Neuronal stem cell (in vitro differentiated cells): Measurements from ENCODE around the gene FRAT2.
A peak's percentile ranks its signal among the peaks of the same experiment; 100 is the strongest.

Source experiments
- DNase-seq: peaks from one replicate; pipeline ENCODE4 v3.0.0-alpha.2; 2013; ENCODE audit warnings: low spot score
- H2AFZ ChIP-seq: one replicate; pipeline ENCODE4 v1.6.1; 2013; ENCODE audit warnings: mild to moderate bottlenecking, low read length, inconsistent platforms
- H2AK5ac ChIP-seq: 2 replicates; pipeline ENCODE4 v1.6.1; 2013; ENCODE audit warnings: low read depth, mild to moderate bottlenecking, inconsistent platforms, low read length, moderate library complexity, mixed read lengths
- H2BK120ac ChIP-seq: 2 replicates; pipeline ENCODE4 v1.6.1; 2013; ENCODE audit warnings: low read depth, mild to moderate bottlenecking, inconsistent platforms, low read length, moderate library complexity, mixed read lengths
- H2BK12ac ChIP-seq: one replicate; pipeline ENCODE4 v1.6.1; 2013; ENCODE audit warnings: low read length, inconsistent platforms
- H2BK15ac ChIP-seq: 2 replicates; pipeline ENCODE4 v1.6.1; 2013; ENCODE audit warnings: mild to moderate bottlenecking, low read length, inconsistent platforms, mixed read lengths
- H2BK5ac ChIP-seq: one replicate; pipeline ENCODE4 v1.6.1; 2013; ENCODE audit warnings: inconsistent platforms, mild to moderate bottlenecking, low read length, moderate library complexity
- H3K14ac ChIP-seq: one replicate; pipeline ENCODE4 v1.6.1; 2013; ENCODE audit warnings: low read length, inconsistent platforms
- H3K18ac ChIP-seq: 2 replicates; pipeline ENCODE4 v1.6.1; 2013; ENCODE audit warnings: low read length, inconsistent platforms
- H3K23ac ChIP-seq: 2 replicates; pipeline ENCODE4 v1.6.1; 2013; ENCODE audit warnings: low read depth, mild to moderate bottlenecking, mixed read lengths, low read length, inconsistent platforms; ENCODE audit not compliant: poor library complexity
- H3K27ac ChIP-seq: replicated peaks from 3 replicates; pipeline ENCODE4 v1.5.1; 2013; ENCODE audit warnings: low read length, inconsistent platforms
- H3K27me3 ChIP-seq, 3 experiments: 2 replicates each; pipeline ENCODE4 v1.6.1; 2013; ENCODE audit warnings: low read length in 3 of 3, mild to moderate bottlenecking in 2 of 3, inconsistent platforms in 1 of 3, low read depth in 1 of 3, mixed read lengths in 1 of 3, moderate library complexity in 1 of 3; ENCODE audit not compliant: control insufficient read depth in 3 of 3, insufficient read depth in 3 of 3
- H3K36me3 ChIP-seq, 2 donors: replicated peaks in 1 of 2; 2 replicates each; pipeline ENCODE4 v1.6.1; 2013; ENCODE audit warnings: low read length in 2 of 2; ENCODE audit not compliant: control insufficient read depth in 2 of 2, insufficient read depth in 2 of 2
- H3K4ac ChIP-seq: 2 replicates; pipeline ENCODE4 v1.6.1; 2013; ENCODE audit warnings: inconsistent platforms, mild to moderate bottlenecking, low read length, moderate library complexity
- H3K4me1 ChIP-seq, 2 donors: 1 replicate in 1 of 2; 2 replicates in 1 of 2; pipeline ENCODE4 v1.6.1; 2013; ENCODE audit warnings: low read length in 2 of 2, low read depth in 1 of 2; ENCODE audit not compliant: control insufficient read depth in 2 of 2, insufficient read depth in 1 of 2
- H3K4me2 ChIP-seq: one replicate; pipeline ENCODE4 v1.6.1; 2013; ENCODE audit warnings: mild to moderate bottlenecking, low read length, inconsistent platforms; ENCODE audit not compliant: insufficient read depth, poor library complexity, severe bottlenecking
- H3K4me3 ChIP-seq, 2 donors: 2 replicates each; pipeline ENCODE4 v1.5.1; 2013; ENCODE audit warnings: low read length in 2 of 2, mild to moderate bottlenecking in 2 of 2, inconsistent platforms in 1 of 2, moderate library complexity in 1 of 2
- H3K79me1 ChIP-seq: one replicate; pipeline ENCODE4 v1.6.1; 2013; ENCODE audit warnings: low read depth, mild to moderate bottlenecking, inconsistent platforms, low read length, moderate library complexity
- H3K9ac ChIP-seq: one replicate; pipeline ENCODE4 v1.6.1; 2013; ENCODE audit warnings: mild to moderate bottlenecking, low read depth, low read length, inconsistent platforms; ENCODE audit not compliant: poor library complexity
- H3K9me3 ChIP-seq, 2 donors: replicated peaks in 1 of 2; 2 replicates each; pipeline versions ENCODE3 to v1.6.1; 2013; ENCODE audit warnings: low read length in 2 of 2, mild to moderate bottlenecking in 2 of 2, inconsistent platforms in 1 of 2, low read depth in 1 of 2, mixed read lengths in 1 of 2, moderate library complexity in 1 of 2; ENCODE audit not compliant: control insufficient read depth in 2 of 2, insufficient read depth in 1 of 2
- H4K8ac ChIP-seq: one replicate; pipeline ENCODE4 v1.6.1; 2013; ENCODE audit warnings: low read depth, mild to moderate bottlenecking, inconsistent platforms, low read length, moderate library complexity
- H4K91ac ChIP-seq: one replicate; pipeline ENCODE4 v1.6.1; 2013; ENCODE audit warnings: low read length, low read depth, mild to moderate bottlenecking, inconsistent platforms; ENCODE audit not compliant: poor library complexity
- WGBS, 2 donors: extraction: QIAGEN DNeasy Blood & Tissue Kit; methylation state at CpG; one replicate each; pipeline ENCODE4 v1.1.7; 2013; ENCODE audit warnings: missing lambda C conversion rate in 2 of 2, mixed read lengths in 1 of 2; ENCODE audit not compliant: insufficient read length in 2 of 2, insufficient replicate concordance in 1 of 2; ENCODE audit errors: extremely low coverage in 2 of 2; 5-methylcytosine and 5-hydroxymethylcytosine counted together

The FRAT2 gene

GRCh38 chr10:97319671-97320479, 14.7 kb downstream of the FRAT2 start:
- no peak overlapping the region for H3K4ac ChIP-seq
- no peak overlapping the region for H3K14ac ChIP-seq
- H3K4me2 ChIP-seq, result peak overlapping the region; percentile 86
- no peak overlapping the region for H3K27ac ChIP-seq
- DNase-seq, result peak; percentile 54
- H2BK15ac ChIP-seq, result peak overlapping the region; percentile 92
- H3K23ac ChIP-seq, result peak overlapping the region; percentile 34
- peak overlapping the region; percentile 70 for H3K9ac ChIP-seq
- peak overlapping the region; percentile 85 to 96 for H3K4me3 ChIP-seq
- peak overlapping the region; percentile 100 for H2AFZ ChIP-seq
- H3K79me1 ChIP-seq, result no peaks in the 10 kb centered on the region
- H3K4me1 ChIP-seq, result peaks cover 8 to 16% of the 10 kb centered on the region in 2 donors
- H2BK12ac ChIP-seq, result no peak overlapping the region
- H3K27me3 ChIP-seq, result peaks cover 10 to 49% (median 28%) of the 10 kb centered on the region in 3 experiments
- H3K9me3 ChIP-seq, result peaks cover 0 to 3% of the 10 kb centered on the region in 2 donors
- H4K8ac ChIP-seq, result no peak overlapping the region
- peak overlapping the region; percentile 85 for H3K18ac ChIP-seq
- no CpG with 5 or more reads among the region's 83 CpGs for WGBS, 2 donors
- no peak overlapping the region for H2BK120ac ChIP-seq
- no peak overlapping the region for H2AK5ac ChIP-seq
- no peak overlapping the region for H2BK5ac ChIP-seq
- H4K91ac ChIP-seq, result no peak overlapping the region
- H3K36me3 ChIP-seq, result no peaks in the 10 kb centered on the region

GRCh38 chr10:97318772-97319651, 15.5 kb downstream of the FRAT2 start, which contains the start of gene FRAT1:
TSS of gene FRAT1 (plus strand) at chr10:97319271. CDS start at chr10:97319454, 183 bp downstream.
- Histone ChIP-seq H3K79me1 (no peaks in the 10 kb centered on the region), H4K8ac (no peak within 1 kb of the TSS), H2BK12ac (no peak within 1 kb of the TSS), H2AK5ac (no peak within 1 kb of the TSS), H2BK5ac (peak within 1 kb of the TSS; percentile 93), H4K91ac (no peak within 1 kb of the TSS), H3K18ac (peak within 1 kb of the TSS; percentile 100), H3K14ac (peak within 1 kb of the TSS; percentile 94), H3K36me3 (no peaks in the 10 kb centered on the region), H3K4ac (no peak within 1 kb of the TSS), H2AFZ (peak within 1 kb of the TSS; percentile 100), H3K9me3 (peaks cover 0 to 3% of the 10 kb centered on the region in 2 donors), H3K27me3 (peaks cover 10 to 54% (median 28%) of the 10 kb centered on the region in 3 experiments), H2BK15ac (peak within 1 kb of the TSS; percentile 92), H3K4me2 (peak within 1 kb of the TSS; percentile 86), H3K9ac (peak within 1 kb of the TSS; percentile 98), H3K27ac (peak within 1 kb of the TSS; percentile 82), H3K23ac (peak within 1 kb of the TSS; percentile 73), H3K4me3 (peak within 1 kb of the TSS; percentile 85 to 96), H2BK120ac (peak within 1 kb of the TSS; percentile 98), H3K4me1 (peaks cover 8 to 16% of the 10 kb centered on the region in 2 donors)
- no CpG with 5 or more reads among the region's 79 CpGs for WGBS, 2 donors
- DNase-seq, result peak; percentile 90

DNA sequence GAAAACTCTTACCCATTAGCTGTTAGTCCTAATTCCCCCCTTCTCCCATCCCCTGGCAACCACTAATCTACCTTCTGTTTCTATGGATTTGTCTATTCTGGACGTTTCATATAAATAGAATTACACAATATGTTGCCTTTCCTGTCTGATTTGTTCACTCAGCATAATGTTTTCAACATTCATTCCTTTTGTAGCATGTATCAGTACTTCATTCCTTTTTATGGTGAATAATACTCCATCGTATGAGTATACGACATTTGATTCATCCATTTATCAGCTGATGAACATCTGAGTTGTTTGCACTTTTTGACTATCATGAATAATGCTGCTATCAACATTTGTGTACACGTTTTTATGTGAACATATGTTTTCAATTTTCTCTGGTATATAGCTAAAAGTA, 19.9 kb downstream of the FRAT2 start:
- H4K8ac ChIP-seq, result no peak overlapping the region
- H3K4me3 ChIP-seq, result no peak overlapping the region
- no CpG with 5 or more reads among the region's 4 CpGs for WGBS, 2 donors

More for the DNA sequence above, 19.9 kb downstream of the FRAT2 start:
- Histone ChIP-seq H2BK120ac (no peak overlapping the region), H3K27me3 (peaks cover 0 to 33% (median 1%) of the 10 kb centered on the region in 3 experiments), H3K36me3 (no peaks in the 10 kb centered on the region), H3K9ac (no peak overlapping the region), H2BK5ac (no peak overlapping the region), H4K91ac (no peak overlapping the region), H2BK12ac (no peak overlapping the region), H3K79me1 (no peaks in the 10 kb centered on the region), H3K18ac (no peak overlapping the region), H3K9me3 (no peaks in the 10 kb centered on the region), H3K4me2 (no peak overlapping the region), H2AK5ac (no peak overlapping the region), H3K14ac (no peak overlapping the region), H3K4me1 (peaks cover 0 to 3% of the 10 kb centered on the region in 2 donors), H3K27ac (no peak overlapping the region), H3K23ac (no peak overlapping the region), H3K4ac (no peak overlapping the region), H2BK15ac (no peak overlapping the region), H2AFZ (no peak overlapping the region)
- no peak for DNase-seq
